K562 (cell line): ENCODE results near the gene MBNL1. TPM values are rescaled to one million over a fixed set of nuclear protein-coding genes. Genes with fewer than 3 reads are reported as not detected.

ENCODE experiments used
- ATF1 ChIP-seq, 2 experiments: fragments of 450-650 bp in 1 of 2; IDR thresholded peaks; 2 replicates each; pipeline ENCODE4 v1.6.1; 2016; ENCODE audit warnings: missing compliant biosample characterization in 1 of 2, missing genetic modification characterization in 1 of 2
- ATF7 ChIP-seq: fragments of 450-650 bp; IDR thresholded peaks from 2 replicates; pipeline ENCODE4 v1.7.1; 2014; ENCODE audit warnings: mild to moderate bottlenecking, moderate library complexity
- CBX5 ChIP-seq: IDR thresholded peaks from 2 replicates; pipeline ENCODE4 v1.6.1; 2014; ENCODE audit warnings: low read depth, borderline replicate concordance
- CCNT2 ChIP-seq: IDR thresholded peaks from 2 replicates; pipeline ENCODE4 v1.6.1; 2011; ENCODE audit warnings: borderline replicate concordance, low read depth, mild to moderate bottlenecking, moderate library complexity, mixed read lengths, low read length; ENCODE audit not compliant: insufficient read length; ENCODE audit errors: extremely low read depth
- HDAC8 ChIP-seq: fragments of 450-650 bp; IDR thresholded peaks from 2 replicates; pipeline ENCODE4 v1.6.1; 2016; ENCODE audit warnings: mild to moderate bottlenecking, missing genetic modification characterization, moderate library complexity, missing compliant biosample characterization
- HOXB6 ChIP-seq: fragments of 250-450 bp; sonication (Bioruptor Pico); IDR thresholded peaks from 2 replicates; pipeline ENCODE4 v1.5.1; 2022; ENCODE audit warnings: mild to moderate bottlenecking, borderline replicate concordance
- KLF6 ChIP-seq: fragments of 250-450 bp; sonication (Bioruptor Pico); IDR thresholded peaks from 2 replicates; pipeline ENCODE4 v1.4.0; 2020; ENCODE audit warnings: mild to moderate bottlenecking, moderate library complexity, borderline replicate concordance
- MAZ ChIP-seq, 2 experiments: fragments of 450-650 bp in 1 of 2; sonication (generic) in 1 of 2; formaldehyde crosslinking; IDR thresholded peaks in 1 of 2; conservative IDR thresholded peaks in 1 of 2; 2 replicates each; pipeline versions ENCODE4 v1.4.0 to v1.5.0; 2020; ENCODE audit warnings: mild to moderate bottlenecking in 1 of 2, missing genetic modification reagents in 1 of 2
- PTRF ChIP-seq: fragments of 450-650 bp; IDR thresholded peaks from 2 replicates; pipeline ENCODE4 v1.6.1; 2016; ENCODE audit warnings: mild to moderate bottlenecking, missing genetic modification characterization, missing compliant biosample characterization
- RFX7 ChIP-seq: fragments of 250-450 bp; sonication (Bioruptor Pico); IDR thresholded peaks from 2 replicates; pipeline ENCODE4 v1.5.1; 2021; ENCODE audit warnings: mild to moderate bottlenecking
- SIX5 ChIP-seq, 2 experiments: IDR thresholded peaks; 2 replicates each; pipeline ENCODE4 v1.6.1; 2011; ENCODE audit warnings: low read length in 2 of 2, borderline replicate concordance in 1 of 2, low read depth in 1 of 2, mild to moderate bottlenecking in 1 of 2, moderate library complexity in 1 of 2; ENCODE audit not compliant: insufficient read depth in 1 of 2
- SRSF9 ChIP-seq: fragments of 200-400 bp; formaldehyde crosslinking; IDR thresholded peaks from 2 replicates; pipeline ENCODE4 v1.6.1; 2017; ENCODE audit warnings: low read depth, low read length, borderline replicate concordance
- ZBED1 ChIP-seq: IDR thresholded peaks from 2 replicates; pipeline ENCODE4 v1.6.1; 2014
- ZKSCAN1 ChIP-seq: fragments of 150-350 bp; IDR thresholded peaks from 2 replicates; pipeline ENCODE4 v1.6.1; 2016; ENCODE audit warnings: low read depth, low read length
- ZNF384 ChIP-seq: IDR thresholded peaks from 2 replicates; pipeline ENCODE4 v1.6.1; 2012; ENCODE audit warnings: low read depth, low read length, improper control_type of control experiment
- ZNF444 ChIP-seq: fragments of 250-450 bp; sonication (Bioruptor Pico); IDR thresholded peaks from 2 replicates; pipeline ENCODE4 v1.4.0; 2020; ENCODE audit warnings: mild to moderate bottlenecking, moderate library complexity
- ZNF512 ChIP-seq: IDR thresholded peaks from 2 replicates; pipeline ENCODE4 v1.6.1; 2016; ENCODE audit warnings: missing genetic modification characterization, missing compliant biosample characterization
- polyA plus RNA-seq, 8 experiments: library from polyadenylated mRNA; depleted of rRNA in 4 of 8; stranded (reverse) in 5 of 8; unstranded in 3 of 8; fragments of >200 nt; fragmentation: Nextera tagmentation in 2 of 8; fragmentation: Illumina TruSeq in 1 of 8; extraction: Ambion mirVana in 2 of 8; extraction: Trizol in 1 of 8; gene quantifications; 2 replicates each; pipeline versions ENCODE4 v1.2.1 to v1.2.3, GENCODE V29; 2011 to 2014; ENCODE audit warnings: inconsistent platforms in 1 of 8, missing spikeins in 1 of 8
- total RNA-seq, 7 experiments: library from RNA; depleted of rRNA in 6 of 7; stranded (reverse); fragments of >200 nt in 6 of 7; fragmentation: Illumina TruSeq in 2 of 7; extraction: Trizol in 2 of 7; gene quantifications; 2 replicates each; pipeline versions ENCODE4 v1.2.1 to v1.2.3, GENCODE V29; 2011 to 2021; ENCODE audit warnings: low replicate concordance in 1 of 7

Gene MBNL1
- total and polyA plus RNA-seq, 9 of the 15 experiments (the other 6 are each of a cell fraction or from before 2014, with no cell fraction given), result 70.3 to 243 (median 220) TPM

GRCh38 chr3:152298393-152299248 lies 29.9 kb downstream of the MBNL1 start (continued):
- TF ChIP-seq HOXB6 (no peak), ZNF444 (no peak), SRSF9 (no peak), ZNF384 (peak; percentile 23; the same call in 1 of the 2 replicates), RFX7 (CRISPR knock-in tag) (no peak), ATF1 (CRISPR knock-in tag; IDR thresholded peaks at IDR 0.05) (no peak), ATF1 (tag; IDR thresholded peaks at IDR 0.05) (peak; percentile 51; the same call in 1 of the 2 replicates), SIX5 (IDR thresholded peaks at IDR 0.05; ENCODE audit: borderline replicate concordance in 1 of 2, insufficient read depth in 1 of 2, low read depth in 1 of 2, low read length in 2 of 2) (no peak), ZBED1 (no peak), MAZ (CRISPR knock-in tag; conservative IDR thresholded peaks at IDR 0.05 in 1 of 2, IDR thresholded peaks at IDR 0.05 in 1 of 2) (peak; percentile 29 to 32; a peak in 1 of 4 replicates), ZKSCAN1 (no peak), CBX5 (no peak), PTRF (tag) (no peak), ZNF512 (tag) (no peak), HDAC8 (tag) (no peak), CCNT2 (no peak), ATF7 (peak; percentile 96), KLF6 (CRISPR knock-in tag) (no peak)
